Measurements from ENCODE around the gene SCN11A. TPM values are rescaled to one million over a fixed set of nuclear protein-coding genes. Genes with fewer than 3 reads are reported as not detected.

SCN11A gene
- total RNA-seq, 1 experiment from 2014 or later, result not detected

DNA sequence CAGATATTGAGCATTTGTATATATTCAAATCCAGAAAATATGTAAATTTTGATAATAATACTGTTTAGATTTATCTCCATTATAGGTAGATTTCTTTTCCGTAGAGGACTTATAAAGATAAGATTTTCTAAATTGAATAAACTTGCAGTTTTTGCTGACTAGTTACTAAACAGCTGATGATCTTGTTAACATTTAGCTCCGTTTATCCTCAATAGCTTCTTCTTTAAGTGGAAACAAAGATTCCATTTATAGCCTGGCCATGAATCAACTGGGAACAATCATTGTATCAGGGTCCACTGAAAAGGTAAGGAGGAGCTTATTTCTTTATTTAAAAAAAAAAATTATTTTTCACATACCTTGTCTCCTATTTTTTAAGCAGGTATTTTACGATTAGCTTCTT lies 16.8 kb upstream of the SCN11A start:
- intact Hi-C loops (cut with micrococcal nuclease; ENCODE audit: unreplicated experiment), result no loop called here
- TF ChIP-seq EZH2 (IDR thresholded peaks at IDR 0.05; ENCODE audit: low read depth) (no peak), CTCF (conservative IDR thresholded peaks at IDR 0.05) (no peak)
- Histone ChIP-seq H3K4me2 (no peak overlapping the region), H2AFZ (no peak overlapping the region), H3F3A (ENCODE audit: insufficient read depth, low read depth) (no peaks in the 10 kb centered on the region), H3K36me3 (ENCODE audit: low read depth) (no peaks in the 10 kb centered on the region; the same call in 1 of the 2 replicates), H3K9me3 (ENCODE audit: insufficient read depth, low read depth) (no peaks in the 10 kb centered on the region), H3K4me1 (replicated peaks; ENCODE audit: insufficient read depth) (no peaks in the 10 kb centered on the region), H3K27ac (no peak overlapping the region), H4K20me1 (ENCODE audit: insufficient read depth) (no peaks in the 10 kb centered on the region), H3K9me2 (ENCODE audit: insufficient read depth) (no peaks in the 10 kb centered on the region), H3K27me3 (ENCODE audit: insufficient read depth, low read depth) (no peaks in the 10 kb centered on the region), H3K79me2 (ENCODE audit: low read depth) (no peaks in the 10 kb centered on the region), H3K4me3 (no peak overlapping the region)
- ChIA-PET CTCF (no interaction called here), POLR2A (ENCODE audit: unreplicated experiment) (no interaction called here)
- DNase-seq, result no peak
- BruUV-seq (replicated peaks), result no TSS peak

DNA sequence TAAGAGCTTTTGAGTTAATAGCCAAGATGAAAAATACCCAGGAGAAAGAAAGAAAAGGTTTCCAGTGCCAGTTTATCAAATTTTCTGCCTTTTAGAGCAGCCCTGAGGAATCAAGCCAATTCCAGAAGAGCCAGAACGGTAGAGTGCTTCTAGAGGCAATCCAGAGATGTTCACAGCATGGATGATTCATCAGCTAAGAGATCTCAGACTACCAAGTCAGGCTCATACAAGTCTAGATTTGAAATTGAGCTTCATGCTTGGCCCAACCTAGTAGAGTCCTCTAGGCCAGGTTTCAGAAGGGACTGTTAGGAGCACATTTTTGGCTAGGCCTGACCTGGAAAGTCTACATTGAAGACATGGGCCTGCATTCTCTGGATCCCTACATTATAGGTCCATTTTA lies 15.5 kb upstream of the SCN11A start:
- no peak for TF ChIP-seq CTCF (conservative IDR thresholded peaks at IDR 0.05)
- TF ChIP-seq EZH2 (IDR thresholded peaks at IDR 0.05; ENCODE audit: low read depth), result no peak
- H3K27me3 ChIP-seq (ENCODE audit: insufficient read depth, low read depth), result no peaks in the 10 kb centered on the region
- H3F3A ChIP-seq (ENCODE audit: insufficient read depth, low read depth), result no peaks in the 10 kb centered on the region
- H3K79me2 ChIP-seq (ENCODE audit: low read depth), result no peaks in the 10 kb centered on the region
- no peak overlapping the region for H3K27ac ChIP-seq
- no peaks in the 10 kb centered on the region for H3K9me3 ChIP-seq (ENCODE audit: insufficient read depth, low read depth)
- no peak overlapping the region for H3K4me3 ChIP-seq
- BruUV-seq (replicated peaks), result no TSS peak
- ChIA-PET POLR2A (ENCODE audit: unreplicated experiment) (no interaction called here), CTCF (no interaction called here)
- H3K9me2 ChIP-seq (ENCODE audit: insufficient read depth), result no peaks in the 10 kb centered on the region
- H3K4me2 ChIP-seq, result no peak overlapping the region
- peaks cover 2% of the 10 kb centered on the region for H4K20me1 ChIP-seq (ENCODE audit: insufficient read depth)
- H3K4me1 ChIP-seq (replicated peaks; ENCODE audit: insufficient read depth), result no peaks in the 10 kb centered on the region
- no peak overlapping the region for H2AFZ ChIP-seq
- DNase-seq, result no peak
- no peaks in the 10 kb centered on the region; the same call in 1 of the 2 replicates for H3K36me3 ChIP-seq (ENCODE audit: low read depth)
- intact Hi-C loops (cut with micrococcal nuclease; ENCODE audit: unreplicated experiment), result no loop called here

GRCh38 chr3:39065197-39065596 lies 13.5 kb upstream of the SCN11A start:
- H3K36me3 ChIP-seq (ENCODE audit: low read depth), result no peaks in the 10 kb centered on the region; the same call in 1 of the 2 replicates
- no peak overlapping the region for H3K4me3 ChIP-seq
- H4K20me1 ChIP-seq (ENCODE audit: insufficient read depth), result peaks cover 10% of the 10 kb centered on the region
- DNase-seq, result no peak
- ChIA-PET POLR2A (ENCODE audit: unreplicated experiment) (no interaction called here), CTCF (no interaction called here)
- no TSS peak for BruUV-seq (replicated peaks)
- H3K27ac ChIP-seq, result no peak overlapping the region
- intact Hi-C loops (cut with micrococcal nuclease; ENCODE audit: unreplicated experiment), result no loop called here
- no peaks in the 10 kb centered on the region for H3F3A ChIP-seq (ENCODE audit: insufficient read depth, low read depth)
- H3K9me3 ChIP-seq (ENCODE audit: insufficient read depth, low read depth), result no peaks in the 10 kb centered on the region
- H3K9me2 ChIP-seq (ENCODE audit: insufficient read depth), result no peaks in the 10 kb centered on the region
- H2AFZ ChIP-seq, result no peak overlapping the region
- H3K27me3 ChIP-seq (ENCODE audit: insufficient read depth, low read depth), result no peaks in the 10 kb centered on the region
- TF ChIP-seq CTCF (conservative IDR thresholded peaks at IDR 0.05) (no peak; the same call in 1 of the 2 replicates), EZH2 (IDR thresholded peaks at IDR 0.05; ENCODE audit: low read depth) (no peak)
- no peak overlapping the region for H3K4me2 ChIP-seq
- H3K79me2 ChIP-seq (ENCODE audit: low read depth), result no peaks in the 10 kb centered on the region
- H3K4me1 ChIP-seq (replicated peaks; ENCODE audit: insufficient read depth), result no peaks in the 10 kb centered on the region
